Stimulated activated CD8-positive, alpha-beta memory T cell treated with anti-CD3 and anti-CD28 coated beads, Interleukin-4, amount 100 ng/mL, for 48 hours (primary cell): ENCODE data around the gene CSTF3.
"Not testable (repeated sequence)": the region's sequence is repeated elsewhere in the genome, so short reads cannot be mapped to it uniquely, and the experiment has no call there.

ENCODE experiments used
- DNase-seq: peaks from one replicate; pipeline ENCODE4 v3.0.0-alpha.2; 2020

CSTF3 gene

DNA sequence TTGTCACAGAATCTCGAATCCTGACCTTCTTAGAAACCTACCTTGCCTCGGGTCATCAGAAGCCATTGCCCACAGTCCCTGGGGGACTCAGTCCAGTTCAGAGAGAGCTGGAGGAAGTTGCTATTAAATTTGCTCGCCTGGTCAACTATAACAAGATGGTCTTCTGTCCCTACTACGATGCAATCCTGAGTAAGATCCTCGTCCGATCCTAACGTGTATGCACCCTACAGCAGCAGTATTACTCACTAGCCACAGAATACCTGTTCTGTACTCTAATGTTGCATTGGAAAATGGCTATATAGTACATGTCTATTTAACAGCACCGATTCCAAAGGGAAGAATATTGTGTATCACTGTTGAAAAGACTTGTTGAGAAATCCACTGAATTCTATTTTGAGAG is 88.8 kb downstream of the CSTF3 start:
- DNase-seq: no peak

DNA sequence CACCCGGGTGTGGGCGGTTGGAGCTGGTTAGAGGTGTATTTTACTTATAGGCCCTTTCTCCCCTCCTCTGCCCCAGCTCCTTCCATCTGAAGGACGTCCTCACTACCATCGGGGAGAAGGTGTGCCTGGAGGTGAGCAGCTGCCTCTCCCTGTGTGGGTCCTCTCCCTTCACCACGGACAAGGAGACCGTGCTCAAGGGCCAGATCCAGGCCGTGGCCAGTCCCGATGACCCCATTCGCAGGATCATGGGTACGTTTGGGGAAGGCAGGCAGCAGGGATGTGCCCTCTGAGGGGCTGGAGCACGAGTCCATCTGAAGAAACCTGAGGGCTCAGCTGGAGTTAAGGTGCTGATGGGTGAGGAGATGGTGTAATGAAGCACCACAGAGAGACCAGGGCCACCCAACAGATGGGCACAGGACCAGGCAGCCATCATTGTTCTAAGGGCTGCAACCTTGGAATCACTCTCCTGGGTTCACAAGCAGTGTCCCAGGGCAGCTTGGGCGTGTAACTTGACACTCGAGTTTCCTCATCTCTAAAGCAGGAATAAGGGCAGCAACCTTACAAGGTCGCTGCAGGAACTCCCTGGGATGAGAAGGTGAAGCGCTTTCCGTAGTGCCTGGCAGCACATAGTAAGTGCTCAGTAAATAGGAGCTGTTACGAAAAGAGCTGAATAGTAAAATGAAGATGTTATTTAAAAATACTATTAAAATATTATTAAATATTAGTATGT is 92.5 kb downstream of the CSTF3 start:
- DNase-seq: no peak

DNA sequence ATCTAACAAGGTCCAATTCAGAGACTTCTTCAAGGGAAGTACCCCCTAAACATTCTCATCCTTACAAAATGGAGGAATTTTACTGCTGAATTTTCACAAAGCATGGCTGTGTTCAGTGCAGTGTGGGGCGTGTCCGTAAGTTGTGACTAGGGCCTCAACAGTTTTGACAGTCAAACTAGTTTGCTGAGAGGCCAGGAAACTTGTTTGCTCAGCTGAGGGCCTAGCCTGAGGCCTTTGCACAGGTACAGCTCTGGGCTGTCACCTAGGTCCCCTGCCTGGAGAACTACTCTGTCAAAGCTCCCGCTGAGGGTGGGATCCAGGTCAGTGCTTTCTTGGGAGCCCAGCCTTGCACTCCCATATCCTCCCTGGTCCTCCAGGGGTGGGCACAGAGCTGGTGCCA is 94.0 kb downstream of the CSTF3 start:
- DNase-seq: no peak

DNA sequence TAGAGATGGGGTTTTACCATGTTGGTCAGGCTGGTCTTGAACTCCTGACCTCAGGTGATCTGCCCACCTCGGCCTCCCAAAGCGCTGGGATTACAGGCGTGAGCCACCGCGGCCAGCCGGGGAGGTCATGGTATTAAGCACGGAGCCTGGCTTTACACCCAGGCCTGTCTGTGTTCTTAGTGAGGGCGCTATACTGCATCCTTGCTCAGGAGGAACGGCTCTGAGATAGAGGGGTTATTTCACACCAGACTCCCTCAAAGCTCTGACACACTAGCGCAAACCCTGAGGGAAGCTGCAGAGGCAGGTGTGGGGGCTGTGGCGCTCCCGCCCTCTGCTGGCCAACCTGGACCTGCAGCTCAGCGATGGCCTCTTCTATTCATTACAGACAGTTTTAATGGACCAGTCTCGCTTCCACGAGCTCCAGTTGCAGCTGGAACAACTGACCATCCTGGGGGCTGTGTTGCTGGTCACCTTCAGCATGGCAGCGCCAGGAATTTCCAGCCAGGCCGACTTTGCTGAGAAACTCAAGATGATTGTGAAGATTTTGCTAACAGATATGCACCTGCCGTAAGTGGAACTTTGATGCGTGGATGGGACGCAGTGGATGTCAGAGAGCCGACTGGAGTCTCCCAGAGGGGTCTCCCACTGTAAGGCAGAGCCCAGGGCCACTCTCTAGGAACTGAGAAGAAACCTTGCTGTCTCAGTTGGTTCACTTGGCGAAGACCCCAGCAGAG is 95.7 kb downstream of the CSTF3 start:
- DNase-seq: peak; percentile 80

DNA sequence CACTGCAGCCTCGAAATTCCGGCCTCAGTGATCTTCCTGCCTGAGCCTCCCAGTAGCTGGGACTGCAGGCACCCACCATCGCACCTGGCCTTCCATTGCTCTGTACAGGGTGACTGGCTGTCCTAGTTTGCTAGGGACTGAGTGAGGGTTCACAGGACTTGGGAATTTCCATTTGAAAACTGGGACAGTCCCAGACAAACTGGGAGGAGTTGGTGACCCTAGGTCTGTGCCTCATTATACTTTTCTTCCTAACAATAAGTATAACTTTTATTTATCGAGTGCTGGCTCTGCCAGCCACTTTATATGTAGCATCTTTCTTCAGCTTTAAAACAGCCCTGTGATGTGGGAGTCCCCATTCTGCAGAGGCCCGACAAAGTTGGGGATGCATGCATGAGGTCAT is 96.4 kb downstream of the CSTF3 start:
- DNase-seq: no peak

DNA sequence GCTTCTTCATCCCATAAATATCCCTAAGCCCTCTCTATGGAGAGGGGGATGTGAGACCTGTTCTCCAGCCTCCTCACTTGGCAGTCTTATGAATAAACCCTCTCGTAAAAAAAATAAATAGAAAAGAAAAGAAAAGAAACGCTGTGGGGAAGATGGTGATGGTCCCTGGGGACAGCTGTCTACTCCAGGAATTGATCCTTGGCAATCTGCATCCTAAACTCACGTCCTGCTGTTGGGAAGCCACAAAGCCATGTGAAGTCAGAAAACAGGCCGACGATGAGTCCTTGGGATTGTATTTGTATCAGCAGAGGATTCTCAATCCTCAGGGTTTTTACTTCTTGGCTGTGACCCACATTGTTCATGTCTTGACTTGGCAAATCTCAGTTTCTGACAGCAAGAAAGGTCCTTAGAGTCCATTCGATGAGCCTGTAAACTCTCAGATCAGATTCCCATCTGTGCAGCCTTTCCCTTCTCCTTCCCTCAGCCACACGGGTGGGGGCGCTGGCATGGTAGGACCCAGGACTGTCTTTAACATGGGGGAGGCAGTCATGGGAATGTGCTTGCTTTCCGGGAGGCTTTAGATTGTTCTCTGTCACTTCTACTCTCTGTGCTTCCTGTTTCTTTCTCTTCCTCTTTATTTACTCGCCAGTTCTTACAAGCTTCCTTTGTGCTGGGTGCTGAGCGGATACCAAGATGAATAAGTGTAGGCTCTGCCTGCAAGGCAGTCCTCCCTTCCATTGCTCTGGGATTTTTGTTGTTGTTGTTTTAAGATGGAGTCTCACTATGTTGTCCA is 97.1 kb downstream of the CSTF3 start:
- no peak for DNase-seq

DNA sequence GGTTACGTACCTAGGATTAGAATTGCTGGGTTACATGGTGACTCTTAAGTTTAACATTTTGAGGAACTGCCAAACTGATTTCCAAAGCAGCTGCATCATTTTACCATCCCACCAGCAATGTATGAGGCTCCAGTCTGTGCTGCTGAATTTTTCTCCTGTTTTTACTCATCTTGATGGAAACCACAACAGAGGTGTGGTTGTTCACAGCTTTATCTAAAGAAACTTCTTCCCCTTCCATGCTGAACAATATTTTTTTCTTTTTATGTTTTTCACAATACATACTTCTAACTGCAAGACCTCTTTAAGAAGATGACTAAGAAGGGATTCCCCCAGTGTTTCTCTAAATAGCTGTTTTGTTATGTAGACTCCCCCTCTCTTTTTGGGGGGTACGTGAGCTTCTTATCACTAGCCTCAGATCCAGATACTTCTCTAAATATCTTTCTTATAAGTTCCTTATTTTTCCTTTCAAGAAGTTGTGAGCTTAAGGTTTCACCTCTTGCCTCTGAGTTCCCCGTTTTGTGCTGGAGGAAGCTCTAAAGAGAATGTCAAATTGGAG is 97.9 kb downstream of the CSTF3 start:
- no peak for DNase-seq

DNA sequence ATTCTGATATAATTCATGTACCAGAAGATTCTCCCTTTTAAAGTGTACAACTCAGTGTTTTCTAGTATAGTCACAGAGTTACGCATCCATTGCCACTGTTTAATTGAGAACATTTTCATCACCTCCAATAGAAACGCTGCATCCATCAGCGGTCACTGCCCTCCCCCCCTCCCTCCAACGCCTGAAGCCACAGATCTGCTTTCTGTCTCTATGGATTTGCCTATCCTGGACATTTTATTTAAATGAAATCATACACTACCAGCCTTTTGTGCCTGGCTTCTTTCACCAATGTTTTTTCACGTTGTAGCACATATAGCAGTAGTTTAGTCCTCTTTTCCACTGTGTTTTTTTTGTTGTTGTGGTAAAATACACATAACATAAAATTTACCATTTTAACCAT is 99.1 kb downstream of the CSTF3 start:
- DNase-seq: no peak

DNA sequence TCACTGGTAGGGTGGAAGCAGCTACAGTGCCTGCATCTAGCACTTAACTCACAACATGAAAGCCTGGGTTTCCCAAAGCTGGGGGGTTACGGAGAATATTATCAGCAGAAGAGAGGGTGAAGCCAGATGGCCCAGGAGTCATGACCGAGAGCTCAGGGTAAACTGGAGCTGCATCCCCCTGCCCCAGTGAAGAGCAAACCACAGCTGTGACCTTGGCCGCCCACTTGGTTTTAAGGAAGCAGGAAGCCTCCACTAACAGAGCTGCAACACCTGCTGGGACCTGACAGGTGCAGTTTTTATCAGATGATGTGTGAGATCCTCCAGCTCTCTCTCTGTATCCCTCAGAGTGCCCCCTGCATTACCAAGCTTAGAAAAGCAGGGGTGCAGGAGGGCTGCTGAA is 101.0 kb downstream of the CSTF3 start:
- DNase-seq: no peak

DNA sequence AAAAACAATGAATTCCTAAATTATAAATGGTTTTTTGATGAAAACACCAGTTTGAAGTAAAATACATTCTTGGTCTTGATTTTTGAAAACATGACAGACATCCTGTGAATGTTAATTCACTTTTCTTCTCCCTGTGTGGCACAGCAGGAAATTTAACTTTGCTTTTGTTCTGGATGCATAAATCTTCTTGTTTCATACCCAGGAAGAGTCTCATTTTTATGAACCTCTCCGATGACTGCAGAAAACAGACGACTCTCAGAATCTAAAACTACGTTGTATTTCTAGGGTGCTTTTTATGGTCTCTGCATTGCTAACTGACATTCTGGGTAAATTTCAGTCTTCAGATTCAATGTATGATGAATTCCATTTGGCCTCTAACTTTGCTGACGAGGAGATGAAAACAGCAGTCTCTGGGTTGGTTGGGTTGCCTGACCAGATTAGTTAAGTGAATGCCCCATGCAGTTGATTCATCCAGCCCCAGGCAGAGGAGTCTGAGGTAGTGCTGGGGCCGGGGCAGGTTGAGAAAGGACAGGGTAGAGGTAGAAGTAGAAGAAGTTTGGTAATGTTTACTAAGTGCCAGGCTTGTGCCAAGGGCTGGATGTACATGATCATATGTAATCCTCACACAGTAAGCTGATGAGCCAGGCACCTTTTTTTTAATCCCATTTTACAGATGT is 101.8 kb downstream of the CSTF3 start:
- DNase-seq: no peak

DNA sequence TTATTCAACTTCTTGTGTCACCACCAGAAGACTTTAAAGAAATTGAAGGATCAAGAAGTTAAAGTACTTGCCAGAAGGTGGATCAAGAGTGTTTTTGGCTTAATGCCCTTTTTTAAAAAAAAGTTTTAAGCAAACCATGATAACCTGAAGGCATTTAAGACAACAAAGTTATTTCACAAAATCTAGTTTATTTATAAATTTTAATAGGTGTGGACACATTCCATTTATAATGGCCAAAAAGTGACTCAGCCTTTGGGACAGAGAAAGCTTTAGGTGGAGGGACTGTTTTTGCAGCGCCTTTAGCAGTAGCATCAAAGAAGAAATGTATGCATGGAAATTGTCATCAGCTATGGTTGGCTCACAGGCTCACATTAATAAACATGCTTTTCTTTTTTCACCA is 104.0 kb downstream of the CSTF3 start:
- DNase-seq: no peak

DNA sequence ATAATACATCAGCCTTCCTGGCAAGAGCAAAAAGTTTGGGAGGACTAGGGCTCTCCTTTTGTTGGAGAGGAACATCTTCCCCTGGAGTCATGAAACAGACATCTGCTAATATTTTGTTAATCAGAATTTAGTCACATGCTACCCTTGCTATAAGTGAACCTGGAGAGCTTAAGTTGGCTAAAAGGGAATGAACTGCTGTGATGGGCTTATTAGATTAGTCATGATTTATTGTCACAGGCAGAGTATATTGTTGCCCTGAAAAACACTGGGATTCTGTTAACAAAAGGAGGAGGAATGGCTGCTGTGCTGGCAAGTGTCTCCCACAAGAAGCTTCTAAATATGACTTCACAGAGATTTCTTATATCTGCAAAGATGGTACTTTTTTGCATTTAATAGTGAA is 105.9 kb downstream of the CSTF3 start:
- no peak for DNase-seq

DNA sequence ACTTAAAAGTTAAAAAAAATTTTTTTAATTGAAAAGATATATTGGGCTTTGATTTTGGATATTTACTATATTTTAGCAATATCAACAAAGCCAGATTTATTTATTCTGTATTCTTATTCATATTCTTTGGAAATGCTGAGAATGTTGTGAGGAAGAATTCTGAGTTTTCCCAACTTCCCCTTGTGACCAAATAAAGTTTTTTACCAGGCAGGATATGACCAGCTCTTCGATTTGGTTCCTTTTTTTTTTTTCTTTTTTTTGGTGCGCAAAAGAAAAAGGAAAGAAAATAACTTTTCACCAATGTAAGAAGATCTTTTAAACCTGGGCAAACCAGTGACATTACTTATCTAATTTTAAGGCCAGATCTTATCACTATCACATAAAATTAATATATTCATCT is 109.0 kb downstream of the CSTF3 start:
- DNase-seq: no peak

DNA sequence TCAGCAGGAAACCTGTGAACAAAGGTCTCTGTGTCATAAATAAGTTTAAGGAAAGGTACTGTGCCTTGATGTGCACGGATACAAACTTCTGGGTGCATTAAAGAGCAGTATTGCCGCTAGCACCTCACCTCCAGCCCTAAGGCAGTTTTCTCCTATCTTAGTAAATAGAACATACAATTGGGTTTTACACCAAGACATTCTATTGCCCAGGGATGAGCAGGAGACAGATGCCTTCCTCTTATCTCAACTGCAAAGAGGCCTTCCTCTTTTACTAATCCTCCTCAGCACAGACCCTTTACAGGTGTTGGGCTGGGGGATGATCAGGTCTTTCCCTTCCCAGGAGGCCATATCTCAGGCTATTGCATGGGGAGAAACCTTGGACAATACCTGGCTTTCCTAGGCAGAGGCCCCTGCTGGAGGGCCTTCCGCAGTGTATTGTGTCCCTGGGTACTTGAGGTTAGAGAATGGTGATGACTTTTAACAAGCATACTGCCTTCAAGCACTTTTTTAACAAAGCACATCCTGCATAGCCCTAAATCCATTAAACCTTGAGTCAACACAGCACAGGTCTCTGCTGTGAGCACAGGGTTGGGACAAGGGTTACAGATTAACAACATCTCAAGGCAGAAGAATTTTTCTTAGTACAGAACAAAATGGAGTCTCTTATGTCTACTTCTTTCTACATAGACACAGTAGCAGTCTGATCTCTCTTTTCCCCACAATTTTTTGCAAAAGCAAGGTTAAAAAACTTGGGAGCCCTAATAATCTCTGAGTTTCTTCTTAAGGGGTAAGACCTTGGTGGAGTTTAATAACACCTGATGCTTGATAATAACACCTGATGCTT is 111.5 kb downstream of the CSTF3 start:
- DNase-seq: not testable (repeated sequence)

DNA sequence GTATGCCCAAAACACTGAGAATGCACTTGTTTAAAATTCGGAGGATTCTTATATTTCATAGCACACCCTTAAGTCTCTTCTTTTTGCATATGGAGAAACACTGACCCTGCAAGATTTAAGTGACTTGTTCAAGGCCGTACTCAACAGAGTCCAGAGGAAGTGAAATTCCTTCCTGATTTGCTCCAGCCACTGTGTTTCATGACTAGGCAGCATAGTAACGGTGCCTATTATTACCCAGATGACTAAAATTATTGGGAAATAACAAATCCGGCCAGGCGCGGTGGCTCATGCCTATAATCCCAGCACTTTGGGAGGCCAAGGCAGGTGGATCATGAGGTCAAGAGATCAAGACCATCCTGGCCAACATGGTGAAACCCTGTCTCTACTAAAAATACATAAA is 112.6 kb downstream of the CSTF3 start:
- not testable (repeated sequence) for DNase-seq

DNA sequence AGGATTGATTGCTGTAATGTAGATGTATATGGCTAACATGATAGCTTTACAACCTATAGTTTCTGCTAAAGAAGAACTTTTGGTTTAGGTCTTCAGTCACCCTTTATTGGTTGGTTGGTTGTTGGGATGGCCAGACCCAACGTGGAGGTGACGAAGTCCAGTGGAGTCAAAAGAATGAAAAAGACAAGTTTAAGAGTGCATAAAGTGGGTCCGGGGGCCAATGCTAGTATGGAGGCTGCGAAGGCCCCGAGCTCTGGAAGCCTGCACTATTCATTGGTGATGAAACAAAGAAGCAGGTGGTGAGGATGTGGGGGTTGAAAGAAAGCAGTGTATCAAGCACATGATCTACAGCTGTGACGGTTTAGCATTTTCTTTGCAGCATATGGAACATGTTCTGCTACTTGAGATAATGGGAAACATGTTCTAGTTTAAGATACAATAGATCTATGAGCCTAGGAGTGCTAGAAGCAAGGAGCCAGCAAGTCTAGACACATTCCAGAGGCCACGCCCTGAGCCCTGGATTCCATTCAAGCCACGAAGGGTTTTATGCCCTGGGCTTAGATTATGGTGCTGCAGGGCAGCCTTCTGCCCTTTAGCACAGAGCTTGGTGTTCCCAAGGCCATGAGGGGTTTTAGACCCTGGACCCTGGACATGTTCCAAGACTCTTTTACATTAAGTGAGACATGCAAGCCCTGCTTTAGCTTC is 115.6 kb downstream of the CSTF3 start:
- no peak for DNase-seq

DNA sequence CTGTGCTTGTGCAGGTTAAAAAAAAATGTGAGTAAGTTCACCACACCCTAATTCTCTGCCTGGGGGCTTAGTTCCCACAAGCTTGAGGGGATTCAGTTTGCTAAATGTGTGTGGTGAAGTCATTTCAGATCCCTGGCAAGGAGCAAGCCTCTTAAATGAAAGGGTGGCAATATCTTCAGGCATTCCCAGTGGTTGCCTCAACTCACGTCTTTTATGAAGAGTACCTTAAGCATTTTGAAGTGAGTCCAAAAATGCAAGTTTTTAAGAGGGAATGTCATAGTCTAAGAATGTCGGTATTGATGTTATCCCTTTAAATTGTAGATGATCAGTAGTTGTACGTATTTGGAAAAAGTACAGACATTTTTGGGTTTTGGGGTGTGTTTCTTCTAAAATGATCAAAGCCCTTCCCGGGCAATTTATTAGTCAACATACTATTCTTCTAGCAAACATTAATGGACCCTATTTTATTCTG is 117.0 kb downstream of the CSTF3 start:
- DNase-seq: no peak

DNA sequence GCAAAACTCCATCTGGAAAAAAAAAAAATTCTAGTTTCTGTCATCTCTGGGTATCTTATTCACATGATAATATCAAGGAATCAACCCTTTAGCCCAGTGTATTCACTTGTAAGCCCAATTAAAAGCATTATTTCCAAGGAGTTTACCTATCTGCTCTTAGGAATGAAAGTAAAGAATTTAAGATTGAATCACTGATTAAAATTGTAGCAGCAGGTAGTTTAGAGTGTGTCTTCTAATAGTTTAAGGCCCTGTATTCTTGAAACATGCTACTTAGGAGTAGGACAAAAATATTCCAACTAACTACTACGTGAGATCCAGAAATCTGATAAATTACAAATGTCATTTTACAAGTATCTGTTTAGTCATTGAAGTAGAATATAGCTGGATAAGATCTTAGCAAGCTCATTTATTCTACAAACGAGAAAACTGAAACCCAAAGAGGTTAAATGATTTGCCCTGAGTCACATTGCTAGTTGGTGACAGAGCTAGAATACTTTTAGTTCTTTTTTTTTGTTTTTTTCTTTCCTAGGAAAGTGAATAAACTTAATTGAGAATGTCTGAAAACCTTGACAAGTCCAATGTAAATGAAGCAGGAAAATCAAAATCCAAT is 118.0 kb downstream of the CSTF3 start:
- no peak for DNase-seq

DNA sequence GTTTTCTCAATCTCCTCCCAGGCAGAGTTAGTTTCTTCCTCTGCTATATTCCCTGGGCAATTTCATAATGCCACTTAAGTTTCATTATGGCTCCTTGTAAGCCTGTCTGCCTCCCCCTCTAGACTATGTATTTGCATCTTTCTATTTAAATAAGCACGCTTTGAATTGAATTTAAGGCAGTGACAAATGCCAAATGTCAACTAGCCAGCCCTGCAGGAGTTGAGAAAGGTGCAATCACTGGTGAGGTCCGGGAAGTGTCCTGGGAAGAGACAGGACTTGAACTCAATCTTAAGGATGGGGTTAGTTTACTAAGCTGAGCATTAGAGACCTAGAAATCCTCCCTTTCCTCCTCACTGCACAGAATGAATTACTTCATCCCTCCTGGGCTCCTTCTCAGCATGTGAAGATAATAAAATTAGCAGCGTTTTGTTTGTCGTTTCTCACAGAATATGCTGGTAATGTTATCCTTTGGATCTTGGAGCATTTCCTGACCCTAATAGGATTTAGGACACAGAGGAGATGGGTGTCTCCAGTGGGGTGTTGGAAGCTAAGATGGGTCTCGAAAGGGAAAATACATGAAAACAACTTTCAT is 120.3 kb downstream of the CSTF3 start:
- DNase-seq: no peak
